NCI-H2081 treated with DMSO at 0.1 percent for 48 hours (cell line): Measurements from ENCODE around the gene PCDHB3.
"Not testable (repeated sequence)": the region's sequence is repeated elsewhere in the genome, so short reads cannot be mapped to it uniquely, and the experiment has no call there.

Experiments
- DNase-seq: peaks from one replicate; lab custom pipeline; 2025; lab: John Stamatoyannopoulos, UW

The PCDHB3 gene

DNA sequence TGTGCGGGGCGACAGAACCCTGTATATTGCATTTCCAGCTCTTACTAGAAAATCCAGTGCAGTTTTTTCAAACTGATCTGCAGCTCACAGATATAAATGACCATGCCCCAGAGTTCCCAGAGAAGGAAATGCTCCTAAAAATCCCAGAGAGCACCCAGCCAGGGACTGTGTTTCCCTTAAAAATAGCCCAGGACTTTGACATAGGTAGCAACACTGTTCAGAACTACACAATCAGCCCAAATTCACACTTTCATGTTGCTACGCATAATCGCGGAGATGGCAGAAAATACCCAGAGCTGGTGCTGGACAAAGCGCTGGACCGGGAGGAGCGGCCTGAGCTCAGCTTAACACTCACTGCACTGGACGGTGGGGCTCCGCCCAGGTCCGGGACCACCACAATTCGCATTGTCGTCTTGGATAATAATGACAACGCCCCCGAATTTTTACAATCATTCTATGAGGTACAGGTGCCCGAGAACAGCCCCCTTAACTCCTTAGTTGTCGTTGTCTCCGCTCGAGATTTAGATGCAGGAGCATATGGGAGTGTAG lies 35.5 kb downstream of the PCDHB3 start:
- DNase-seq = no peak

DNA sequence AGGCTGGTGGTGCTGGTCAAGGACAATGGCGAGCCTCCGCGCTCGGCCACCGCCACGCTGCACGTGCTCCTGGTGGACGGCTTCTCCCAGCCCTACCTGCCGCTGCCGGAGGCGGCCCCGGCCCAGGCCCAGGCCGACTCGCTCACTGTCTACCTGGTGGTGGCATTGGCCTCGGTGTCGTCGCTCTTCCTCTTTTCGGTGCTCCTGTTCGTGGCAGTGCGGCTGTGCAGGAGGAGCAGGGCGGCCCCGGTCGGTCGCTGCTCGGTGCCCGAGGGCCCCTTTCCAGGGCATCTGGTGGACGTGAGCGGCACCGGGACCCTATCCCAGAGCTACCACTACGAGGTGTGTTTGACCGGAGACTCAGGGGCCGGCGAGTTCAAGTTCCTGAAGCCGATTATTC lies 37.1 kb downstream of the PCDHB3 start:
- not testable (repeated sequence) for DNase-seq

DNA sequence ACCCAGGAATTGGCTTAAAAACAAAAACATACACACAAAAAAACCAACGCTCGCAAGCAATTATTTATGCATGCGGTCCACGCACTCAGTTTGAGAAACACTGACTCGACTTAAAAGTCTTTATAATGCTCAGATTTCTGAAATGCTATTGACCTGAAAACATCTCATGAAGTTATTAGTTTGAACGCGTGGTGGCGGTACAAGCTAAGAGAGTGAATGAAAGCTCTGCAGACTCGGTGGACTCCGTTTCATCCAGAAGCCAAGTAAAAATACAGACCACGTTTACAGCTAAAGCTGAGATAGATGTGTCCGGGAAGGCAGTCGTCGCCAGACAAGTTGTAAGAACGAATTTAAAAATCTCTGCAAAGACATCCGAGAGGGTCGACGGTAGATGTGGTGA lies 49.5 kb downstream of the PCDHB3 start, which contains the start of gene PCDHB6:
Gene PCDHB6, plus strand, starts transcription at position 246 of the 400 bp plus-strand sequence. CDS start 201 bp downstream, outside the sequence.
- no peak for DNase-seq

DNA sequence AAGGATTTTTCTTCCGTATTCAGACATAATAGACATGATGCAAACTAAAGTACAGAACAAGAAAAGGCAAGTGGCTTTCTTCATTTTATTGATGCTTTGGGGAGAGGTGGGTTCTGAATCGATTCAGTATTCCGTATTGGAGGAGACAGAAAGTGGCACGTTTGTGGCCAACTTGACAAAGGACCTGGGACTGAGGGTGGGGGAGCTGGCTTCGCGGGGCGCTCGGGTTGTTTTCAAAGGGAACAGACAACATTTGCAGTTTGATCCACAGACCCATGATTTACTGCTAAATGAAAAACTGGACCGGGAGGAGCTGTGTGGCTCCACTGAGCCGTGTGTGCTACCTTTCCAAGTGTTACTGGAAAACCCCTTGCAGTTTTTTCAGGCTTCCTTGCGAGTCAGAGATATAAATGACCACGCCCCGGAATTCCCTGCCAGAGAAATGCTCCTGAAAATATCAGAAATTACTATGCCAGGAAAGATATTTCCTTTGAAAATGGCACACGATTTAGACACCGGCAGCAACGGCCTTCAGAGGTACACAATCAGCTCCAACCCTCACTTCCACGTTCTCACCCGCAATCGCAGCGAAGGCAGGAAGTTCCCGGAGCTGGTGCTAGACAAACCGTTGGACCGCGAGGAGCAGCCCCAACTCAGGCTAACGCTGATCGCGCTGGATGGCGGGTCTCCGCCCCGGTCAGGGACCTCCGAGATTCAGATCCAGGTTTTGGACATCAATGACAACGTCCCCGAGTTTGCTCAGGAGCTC lies 50.1 kb downstream of the PCDHB3 start:
- DNase-seq = no peak

DNA sequence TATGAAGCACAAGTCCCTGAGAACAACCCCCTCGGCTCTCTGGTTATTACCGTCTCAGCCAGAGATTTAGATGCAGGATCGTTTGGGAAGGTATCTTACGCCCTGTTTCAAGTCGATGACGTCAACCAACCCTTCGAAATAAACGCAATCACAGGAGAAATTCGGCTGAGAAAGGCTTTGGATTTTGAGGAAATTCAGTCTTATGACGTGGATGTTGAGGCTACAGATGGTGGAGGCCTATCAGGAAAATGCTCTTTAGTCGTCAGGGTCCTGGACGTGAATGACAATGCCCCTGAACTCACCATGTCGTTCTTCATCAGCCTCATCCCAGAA lies 50.7 kb downstream of the PCDHB3 start:
- no peak for DNase-seq

DNA sequence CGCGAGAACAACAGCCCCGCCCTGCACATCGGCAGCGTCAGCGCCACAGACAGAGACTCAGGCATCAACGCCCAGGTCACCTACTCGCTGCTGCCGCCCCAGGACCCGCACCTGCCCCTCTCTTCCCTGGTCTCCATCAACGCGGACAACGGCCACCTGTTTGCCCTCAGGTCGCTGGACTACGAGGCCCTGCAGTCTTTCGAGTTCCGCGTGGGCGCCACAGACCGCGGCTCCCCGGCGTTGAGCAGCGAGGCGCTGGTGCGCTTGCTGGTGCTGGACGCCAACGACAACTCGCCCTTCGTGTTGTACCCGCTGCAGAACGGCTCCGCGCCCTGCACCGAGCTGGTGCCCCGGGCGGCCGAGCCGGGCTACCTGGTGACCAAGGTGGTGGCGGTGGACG lies 51.4 kb downstream of the PCDHB3 start:
- DNase-seq = not testable (repeated sequence)

DNA sequence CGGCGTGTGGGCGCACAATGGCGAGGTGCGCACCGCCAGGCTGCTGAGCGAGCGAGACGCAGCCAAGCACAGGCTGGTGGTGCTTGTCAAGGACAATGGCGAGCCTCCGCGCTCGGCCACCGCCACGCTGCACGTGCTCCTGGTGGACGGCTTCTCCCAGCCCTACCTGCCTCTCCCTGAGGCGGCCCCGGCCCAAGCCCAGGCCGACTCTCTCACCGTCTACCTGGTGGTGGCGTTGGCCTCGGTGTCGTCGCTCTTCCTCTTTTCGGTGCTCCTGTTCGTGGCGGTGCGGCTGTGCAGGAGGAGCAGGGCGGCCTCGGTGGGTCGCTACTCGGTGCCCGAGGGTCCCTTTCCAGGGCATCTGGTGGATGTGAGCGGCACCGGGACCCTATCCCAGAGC lies 51.8 kb downstream of the PCDHB3 start:
- DNase-seq = not testable (repeated sequence)
